Dedifferentiated amniotic fluid mesenchymal stem cell (primary cell): ENCODE data around the gene ENTR1.

Experiments used
- DNase-seq: peaks from one replicate; pipeline ENCODE4 v3.0.0-alpha.2; 2016; ENCODE audit errors: extremely low spot score

The ENTR1 gene

GRCh38 chr9:136377341-136378169, 32.9 kb downstream of the ENTR1 start:
- DNase-seq, result no peak

- no peak for DNase-seq
These were observed 34.0 kb downstream of the ENTR1 start for GRCh38 chr9:136376457-136376856.

- DNase-seq, result no peak
These were observed 35.3 kb downstream of the ENTR1 start for GRCh38 chr9:136375096-136375495.

- no peak for DNase-seq
These were observed 36.2 kb downstream of the ENTR1 start for GRCh38 chr9:136374183-136374575.

GRCh38 chr9:136373300-136374182, 36.9 kb downstream of the ENTR1 start, which contains the start of gene CARD9:
TSS of gene CARD9 (minus strand) at chr9:136373669. CDS start at chr9:136372078, 1,591 bp downstream.
- no peak for DNase-seq

GRCh38 chr9:136372561-136373299, 37.7 kb downstream of the ENTR1 start:
- DNase-seq, result peak; percentile 54

- no peak for DNase-seq
These were observed 38.4 kb downstream of the ENTR1 start for GRCh38 chr9:136372006-136372405.

- no peak for DNase-seq
These were observed 38.9 kb downstream of the ENTR1 start for GRCh38 chr9:136371533-136371880.

- DNase-seq, result no peak
These were observed 39.5 kb downstream of the ENTR1 start for GRCh38 chr9:136370687-136371532.

- DNase-seq, result no peak
These were observed 40.4 kb downstream of the ENTR1 start for GRCh38 chr9:136370037-136370436.

GRCh38 chr9:136368190-136368589, 42.2 kb downstream of the ENTR1 start:
- DNase-seq, result no peak

GRCh38 chr9:136367296-136368145, 42.9 kb downstream of the ENTR1 start:
- DNase-seq, result no peak

- no peak for DNase-seq
These were observed 43.6 kb downstream of the ENTR1 start for GRCh38 chr9:136366826-136367225.

- no peak for DNase-seq
These were observed 44.6 kb downstream of the ENTR1 start for GRCh38 chr9:136365775-136366222.

GRCh38 chr9:136364942-136365774, 45.3 kb downstream of the ENTR1 start:
- no peak for DNase-seq

GRCh38 chr9:136363949-136364748, 46.3 kb downstream of the ENTR1 start:
- no peak for DNase-seq

- DNase-seq, result peak; percentile 91
These were observed 47.1 kb downstream of the ENTR1 start, which contains the start of gene DNLZ for GRCh38 chr9:136363106-136363948. TSS of gene DNLZ (minus strand) at chr9:136363744. CDS start at chr9:136363714, 30 bp downstream.
